GM12892 (cell line): ENCODE data around the gene TRIOBP.

ENCODE experiments used
- DNase-seq: peaks from one replicate; pipeline ENCODE4 v3.0.0; 2011; ENCODE audit not compliant: insufficient read length
- FAIRE-seq: peaks from 2 replicates; lab custom pipeline; 2011; peaks lifted over from hg19 to GRCh38; lab: Jason Lieb, UNC
- POLR2A ChIP-seq: IDR thresholded peaks from 2 replicates; pipeline ENCODE4 v1.6.1; 2011; ENCODE audit warnings: low read depth, low read length, control low read depth
- POLR2AphosphoS5 ChIP-seq: IDR thresholded peaks from 2 replicates; pipeline ENCODE4 v1.6.1; 2011; ENCODE audit warnings: low read depth, low read length, control low read depth
- TAF1 ChIP-seq: IDR thresholded peaks from 2 replicates; pipeline ENCODE4 v1.6.1; 2011; ENCODE audit warnings: low read depth, mild to moderate bottlenecking, control low read depth, low read length, borderline replicate concordance

TRIOBP gene

GRCh38 chr22:37744589-37744988 is 47.7 kb downstream of the TRIOBP start:
- FAIRE-seq, result no peak

GRCh38 chr22:37745548-37746365 is 48.9 kb downstream of the TRIOBP start:
- TF ChIP-seq POLR2A (peak; percentile 56; the same call in 1 of the 2 replicates), POLR2AphosphoS5 (no peak), TAF1 (no peak)
- DNase-seq (peak; percentile 94), FAIRE-seq (peak; percentile 94)

More at GRCh38 chr22:37744589-37744988, 47.7 kb downstream of the TRIOBP start:
- DNase-seq, result no peak
- no peak for TF ChIP-seq TAF1
- no peak for TF ChIP-seq POLR2A
- no peak for TF ChIP-seq POLR2AphosphoS5

- FAIRE-seq (peak; percentile 48), DNase-seq (peak; percentile 53)
- no peak for TF ChIP-seq POLR2AphosphoS5
- no peak for TF ChIP-seq TAF1
- no peak for TF ChIP-seq POLR2A
Observed at GRCh38 chr22:37746366-37747079, 49.7 kb downstream of the TRIOBP start.

- TF ChIP-seq TAF1, result no peak
- TF ChIP-seq POLR2A, result no peak
- TF ChIP-seq POLR2AphosphoS5, result no peak
- no peak for DNase-seq
- no peak for FAIRE-seq
Observed at GRCh38 chr22:37747080-37747714, 50.3 kb downstream of the TRIOBP start.

GRCh38 chr22:37747715-37748100 is 50.9 kb downstream of the TRIOBP start:
- FAIRE-seq, result no peak
- no peak for DNase-seq
- no peak for TF ChIP-seq TAF1
- no peak for TF ChIP-seq POLR2AphosphoS5
- TF ChIP-seq POLR2A, result no peak

GRCh38 chr22:37748659-37749058 is 51.8 kb downstream of the TRIOBP start:
- TF ChIP-seq POLR2A (no peak), TAF1 (no peak), POLR2AphosphoS5 (no peak)
- FAIRE-seq, result no peak
- no peak for DNase-seq

GRCh38 chr22:37749226-37749625 is 52.4 kb downstream of the TRIOBP start:
- DNase-seq (no peak), FAIRE-seq (no peak)
- TF ChIP-seq POLR2A, result no peak
- no peak for TF ChIP-seq TAF1
- no peak for TF ChIP-seq POLR2AphosphoS5

GRCh38 chr22:37749831-37750595 is 53.2 kb downstream of the TRIOBP start:
- no peak for DNase-seq
- no peak for FAIRE-seq
- TF ChIP-seq POLR2AphosphoS5 (no peak), POLR2A (no peak)

GRCh38 chr22:37750596-37751162 is 53.8 kb downstream of the TRIOBP start:
- DNase-seq (no peak), FAIRE-seq (no peak)
- TF ChIP-seq TAF1 (no peak), POLR2AphosphoS5 (no peak), POLR2A (no peak)

GRCh38 chr22:37751449-37752188 is 54.8 kb downstream of the TRIOBP start:
- FAIRE-seq, result no peak
- no peak for TF ChIP-seq POLR2A
- TF ChIP-seq TAF1, result no peak
- no peak for DNase-seq
